NCI-H69 (cell line): ENCODE measurements around the gene DUSP8.

ENCODE experiments used
- DNase-seq: peaks from one replicate; lab custom pipeline; 2025; lab: John Stamatoyannopoulos, UW

Gene DUSP8

GRCh38 chr11:1553808-1554594 is 18.1 kb downstream of the DUSP8 start:
- peak; percentile 61 for DNase-seq

- no peak for DNase-seq
These were observed 22.4 kb downstream of the DUSP8 start for GRCh38 chr11:1549338-1550330.

GRCh38 chr11:1548221-1549070 is 23.6 kb downstream of the DUSP8 start:
- DNase-seq: peak; percentile 86

GRCh38 chr11:1547467-1548098 is 24.5 kb downstream of the DUSP8 start:
- DNase-seq: no peak

GRCh38 chr11:1546536-1547466 is 25.3 kb downstream of the DUSP8 start:
- DNase-seq: peak; percentile 93

- DNase-seq: peak; percentile 66
These were observed 26.0 kb downstream of the DUSP8 start for GRCh38 chr11:1546077-1546535.

GRCh38 chr11:1545432-1545831 is 26.6 kb downstream of the DUSP8 start:
- no peak for DNase-seq

- DNase-seq: no peak
These were observed 27.5 kb downstream of the DUSP8 start for GRCh38 chr11:1544536-1544935.

GRCh38 chr11:1543606-1544263 is 28.3 kb downstream of the DUSP8 start:
- DNase-seq: no peak

GRCh38 chr11:1542267-1542666 is 29.8 kb downstream of the DUSP8 start:
- DNase-seq: peak; percentile 54

- DNase-seq: no peak
These were observed 30.4 kb downstream of the DUSP8 start for GRCh38 chr11:1541474-1542204.

GRCh38 chr11:1540074-1540473 is 32.0 kb downstream of the DUSP8 start:
- DNase-seq: no peak

- DNase-seq: no peak
These were observed 33.9 kb downstream of the DUSP8 start for GRCh38 chr11:1538153-1538552.

- DNase-seq: no peak
These were observed 35.8 kb downstream of the DUSP8 start for GRCh38 chr11:1536065-1536843.

GRCh38 chr11:1534682-1535081 is 37.4 kb downstream of the DUSP8 start:
- no peak for DNase-seq

GRCh38 chr11:1534171-1534570 is 37.9 kb downstream of the DUSP8 start:
- no peak for DNase-seq

GRCh38 chr11:1533342-1533725 is 38.7 kb downstream of the DUSP8 start:
- DNase-seq: no peak
